ENCODE measurements around the gene SLC10A7. TPM values are rescaled to one million over a fixed set of nuclear protein-coding genes. Genes with fewer than 3 reads are reported as not detected.

SLC10A7 gene
- total and polyA plus RNA-seq, 9 of the 15 experiments (the other 6 are each of a cell fraction or from before 2014, with no cell fraction given) = 6.4 to 22.8 (median 16.1) TPM

GRCh38 chr4:146346276-146346675 lies 175.5 kb downstream of the SLC10A7 start (continued):
- TF ChIP-seq IFI16 (CRISPR knock-in tag; IDR thresholded peaks at IDR 0.05) = no peak
- no peak for TF ChIP-seq RAD51 (IDR thresholded peaks at IDR 0.05; ENCODE audit: borderline replicate concordance, low read depth)
- no peak for TF ChIP-seq CTCF (IDR thresholded peaks at IDR 0.05 in 2 of 3, conservative IDR thresholded peaks at IDR 0.05 in 1 of 3; ENCODE audit: insufficient read depth in 2 of 3, low read depth in 1 of 3, low read length in 3 of 3)
- TF ChIP-seq HLTF (IDR thresholded peaks at IDR 0.05) = no peak
- no peak for TF ChIP-seq RNF2 (IDR thresholded peaks at IDR 0.05)
- TF ChIP-seq TBL1XR1 (IDR thresholded peaks at IDR 0.05; ENCODE audit: low read length in 2 of 2) = no peak
- TF ChIP-seq ELK3 (CRISPR knock-in tag; IDR thresholded peaks at IDR 0.05) = no peak

- no peak for TF ChIP-seq CBFA2T2 (conservative IDR thresholded peaks at IDR 0.05)
- TF ChIP-seq ZNF23 (CRISPR knock-in tag; IDR thresholded peaks at IDR 0.05) = no peak
- TF ChIP-seq ELF4 (CRISPR knock-in tag; IDR thresholded peaks at IDR 0.05) = no peak
- no peak for TF ChIP-seq IRF9 (tag; IDR thresholded peaks at IDR 0.05)
- no peak for TF ChIP-seq ZNF696 (CRISPR knock-in tag; conservative IDR thresholded peaks at IDR 0.05)
- TF ChIP-seq ZNF77 (CRISPR knock-in tag; IDR thresholded peaks at IDR 0.05) = no peak
- no peak for TF ChIP-seq CREB3L1 (IDR thresholded peaks at IDR 0.05; ENCODE audit: borderline replicate concordance, low read depth)
- TF ChIP-seq ESRRA (IDR thresholded peaks at IDR 0.05; ENCODE audit: borderline replicate concordance, low read depth) = no peak
- in situ Hi-C loops (cut with MboI) = no loop called here
- ATAC-seq = no peak
- Histone ChIP-seq H3K9me3 (replicated peaks; ENCODE audit: control insufficient read depth, insufficient read depth, low read depth, low read length) (no peaks in the 10 kb centered on the region), H3K9me1 (ENCODE audit: control insufficient read depth, insufficient read depth, low read length) (no peaks in the 10 kb centered on the region), H3K79me2 (ENCODE audit: control insufficient read depth, insufficient read depth, low read length) (no peaks in the 10 kb centered on the region), H3K4me1 (replicated peaks in 1 of 2; ENCODE audit: control insufficient read depth in 2 of 2, insufficient read depth in 2 of 2, low read length in 2 of 2) (peaks cover 0 to 3% of the 10 kb centered on the region in 2 experiments; a peak in 1 of 5 replicates), H3K9ac (ENCODE audit: insufficient read depth in 1 of 2, low read depth in 2 of 2, low read length in 2 of 2) (no peak overlapping the region), H3K36me3 (ENCODE audit: control insufficient read depth, insufficient read depth, low read length) (no peaks in the 10 kb centered on the region), H2AFZ (ENCODE audit: low read depth, low read length) (no peak overlapping the region), H4K20me1 (replicated peaks; ENCODE audit: control insufficient read depth, insufficient read depth, low read length) (no peaks in the 10 kb centered on the region), H3K27ac (ENCODE audit: extremely low read depth, low read depth, low read length) (no peak overlapping the region), H3K4me2 (ENCODE audit: insufficient read depth, low read length) (no peak overlapping the region), H3K4me3 (no peak overlapping the region), H3K27me3 (ENCODE audit: control insufficient read depth in 2 of 2, insufficient read depth in 2 of 2, low read length in 2 of 2) (no peaks in the 10 kb centered on the region)
- WGBS (ENCODE audit: insufficient coverage, low coverage, missing lambda C conversion rate) = 3% methylated on average over 3 of the region's 3 CpGs
- no peak for DNase-seq (ENCODE audit: extremely low read depth in 1 of 4, low spot score in 3 of 4)
- no TSS peak for BruUV-seq (replicated peaks)
- ChIA-PET CTCF (ENCODE audit: low intra/inter-chr PET ratio) (interaction anchor here (2.5 kb wide), 1 partner anchor 572 kb away, joined by 18 read pairs; no protein-coding TSS in a partner anchor), POLR2A (no interaction called here)
- intact Hi-C loops (cut with micrococcal nuclease) = loop anchor here (2.0 to 10.0 kb wide), 4 partner anchors 101 to 754 kb away; partner anchors contain the start of gene SLC10A7
- no peak for FAIRE-seq
These were observed 178.0 kb downstream of the SLC10A7 start for GRCh38 chr4:146343776-146344175.

Measured in K562 (cell line).